Activated CD4-positive, alpha-beta T cell treated with anti-CD3 and anti-CD28 coated beads, Interleukin-2, amount 50 U/mL, for 24 hours (primary cell): ENCODE results near the gene AVP.

Experiments used
- DNase-seq, 2 donors: peaks; one replicate each; pipeline ENCODE4 v3.0.0-alpha.2; 2020; ENCODE audit warnings: low read depth in 1 of 2, low spot score in 1 of 2

Gene AVP

GRCh38 chr20:3109350-3110302 is 25.1 kb upstream of the AVP start:
- no peak for DNase-seq

GRCh38 chr20:3107464-3108025 is 23.0 kb upstream of the AVP start:
- no peak for DNase-seq

- no peak for DNase-seq
Observed at GRCh38 chr20:3106658-3107463, 22.3 kb upstream of the AVP start.

- DNase-seq = no peak
Observed at GRCh38 chr20:3106185-3106584, 21.7 kb upstream of the AVP start.

GRCh38 chr20:3105256-3106137 is 21.0 kb upstream of the AVP start:
- no peak for DNase-seq

GRCh38 chr20:3103369-3104032 is 19.0 kb upstream of the AVP start:
- DNase-seq = no peak

GRCh38 chr20:3102575-3103368 is 18.2 kb upstream of the AVP start:
- DNase-seq = no peak

- DNase-seq = peak; percentile 21 to 49
Observed at GRCh38 chr20:3101737-3102574, 17.4 kb upstream of the AVP start.

- DNase-seq = no peak
Observed at GRCh38 chr20:3101251-3101650, 16.7 kb upstream of the AVP start.

- DNase-seq = no peak
Observed at GRCh38 chr20:3100480-3100879, 16.0 kb upstream of the AVP start.

GRCh38 chr20:3094848-3095629 is 10.5 kb upstream of the AVP start:
- no peak for DNase-seq

- DNase-seq = no peak
Observed at GRCh38 chr20:3093861-3094361, 9.4 kb upstream of the AVP start.

- DNase-seq = no peak
Observed at GRCh38 chr20:3092611-3093379, 8.3 kb upstream of the AVP start.

- no peak for DNase-seq
Observed at GRCh38 chr20:3090565-3090964, 6.0 kb upstream of the AVP start.

GRCh38 chr20:3088031-3088430 is 3.5 kb upstream of the AVP start:
- no peak for DNase-seq

GRCh38 chr20:3085571-3086072 is 1.1 kb upstream of the AVP start:
- no peak for DNase-seq

GRCh38 chr20:3084986-3085360 is 449 bp upstream of the AVP start:
- no peak for DNase-seq
